B cell (primary cell): Measurements from ENCODE around the gene PLCB1. TPM values are rescaled to one million over a fixed set of nuclear protein-coding genes. Genes with fewer than 3 reads are reported as not detected.

ENCODE experiments used
- ATAC-seq: fragments of 200-7000 bp; cut with Tn5 transposase; one replicate; pipeline ENCODE4 v1.10.0; 2021; ENCODE audit warnings: low read depth, mild to moderate bottlenecking, moderate number of reproducible peaks, moderate library complexity
- CTCF ChIA-PET: fragments of 350-600 bp; sonication (Branson Sonifier 250); formaldehyde crosslinking; loops from one replicate; lab custom pipeline; 2021; ENCODE audit warnings: antibody characterized with exemption, inconsistent platforms; lab: Charles Lee
- POLR2A ChIA-PET: fragments of 350-600 bp; sonication (Branson Sonifier 250); formaldehyde crosslinking; loops from one replicate; lab custom pipeline; 2021; ENCODE audit warnings: antibody characterized with exemption; lab: Charles Lee
- DNase-seq: peaks from one replicate; pipeline ENCODE4 v3.0.0; 2013
- H2AFZ ChIP-seq: 2 replicates; pipeline ENCODE4 v1.6.1; 2012; ENCODE audit warnings: mild to moderate bottlenecking, low read depth, low read length; ENCODE audit not compliant: insufficient read depth, poor library complexity, severe bottlenecking
- H3K27ac ChIP-seq, 2 donors: 1 replicate in 1 of 2; 2 replicates in 1 of 2; pipeline ENCODE4 v1.5.1; 2012 to 2013; ENCODE audit warnings: low read length in 2 of 2, mild to moderate bottlenecking in 2 of 2, moderate library complexity in 1 of 2
- H3K27me3 ChIP-seq, 4 experiments: fragments of 200-600 bp in 1 of 4; sonication (generic) in 1 of 4; replicated peaks in 1 of 4; 1 replicate in 2 of 4; 2 replicates in 2 of 4; pipeline versions ENCODE4 v1.6.1 to v1.7.0; 2013 to 2016; ENCODE audit warnings: low read length in 3 of 4, mild to moderate bottlenecking in 2 of 4, mixed read lengths in 1 of 4, moderate library complexity in 1 of 4; ENCODE audit not compliant: insufficient read depth in 4 of 4, control insufficient read depth in 3 of 4; ENCODE audit errors: control extremely low read depth in 1 of 4
- H3K36me3 ChIP-seq, 2 experiments: replicated peaks in 1 of 2; 1 replicate in 1 of 2; 2 replicates in 1 of 2; pipeline versions ENCODE4 v1.6.1 to v1.7.1; 2013; ENCODE audit warnings: low read length in 1 of 2; ENCODE audit not compliant: insufficient read depth in 2 of 2, control insufficient read depth in 1 of 2; ENCODE audit errors: control extremely low read depth in 1 of 2, extremely low read depth in 1 of 2
- H3K4me1 ChIP-seq, 2 donors: fragments of 200-600 bp in 1 of 2; sonication (generic) in 1 of 2; 1 replicate in 1 of 2; 2 replicates in 1 of 2; pipeline versions ENCODE4 v1.5.1 to v1.6.1; 2013 to 2017; ENCODE audit warnings: low read length in 2 of 2; ENCODE audit not compliant: control insufficient read depth in 2 of 2, insufficient read depth in 2 of 2
- H3K4me2 ChIP-seq: replicated peaks from 2 replicates; pipeline ENCODE3; 2012; ENCODE audit warnings: mild to moderate bottlenecking, low read depth, low read length; ENCODE audit not compliant: poor library complexity, severe bottlenecking
- H3K4me3 ChIP-seq, 5 experiments: fragments of 200-600 bp in 1 of 5; sonication (generic) in 1 of 5; 1 replicate in 3 of 5; 2 replicates in 2 of 5; pipeline versions ENCODE4 v1.5.1 to v1.7.0; 2011 to 2016; ENCODE audit warnings: low read length in 4 of 5, mild to moderate bottlenecking in 4 of 5, low read depth in 2 of 5, control low read depth in 1 of 5, moderate library complexity in 1 of 5; ENCODE audit not compliant: insufficient read depth in 1 of 5; ENCODE audit errors: control extremely low read depth in 1 of 5, extremely low read depth in 1 of 5
- H3K79me2 ChIP-seq: fragments of 200-600 bp; sonication (generic); one replicate; pipeline ENCODE4 v1.6.0; 2016; ENCODE audit warnings: low read length; ENCODE audit not compliant: control insufficient read depth, insufficient read depth
- H3K9ac ChIP-seq: fragments of 200-600 bp; sonication (generic); 2 replicates; pipeline ENCODE4 v1.6.1; 2017; ENCODE audit warnings: mild to moderate bottlenecking, low read length, moderate library complexity
- H3K9me3 ChIP-seq, 3 donors: one replicate each; pipeline versions ENCODE4 v1.6.1 to v1.7.1; 2013; ENCODE audit warnings: low read length in 2 of 3; ENCODE audit not compliant: control insufficient read depth in 2 of 3, insufficient read depth in 1 of 3; ENCODE audit errors: control extremely low read depth in 1 of 3
- H4K20me1 ChIP-seq: 2 replicates; pipeline ENCODE4 v1.6.0; 2012; ENCODE audit warnings: mild to moderate bottlenecking, low read length; ENCODE audit not compliant: insufficient read depth, control insufficient read depth, poor library complexity, severe bottlenecking
- H3K27ac Mint-ChIP-seq: one replicate; pipeline ENCODE4 v1.8.0; 2021; ENCODE audit warnings: mixed read lengths
- H3K27me3 Mint-ChIP-seq: one replicate; pipeline ENCODE4 v1.8.0; 2021; ENCODE audit warnings: mixed read lengths
- H3K4me1 Mint-ChIP-seq: one replicate; pipeline ENCODE4 v1.8.0; 2021; ENCODE audit warnings: mixed read lengths
- H3K4me3 Mint-ChIP-seq: one replicate; pipeline ENCODE4 v1.8.0; 2021; ENCODE audit warnings: mixed read lengths
- H3K9me3 Mint-ChIP-seq: one replicate; pipeline ENCODE4 v1.8.0; 2022; ENCODE audit warnings: mixed read lengths; ENCODE audit not compliant: insufficient read depth
- EZH2 ChIP-seq: IDR thresholded peaks from 2 replicates; pipeline ENCODE4 v1.6.1; 2012; ENCODE audit warnings: borderline replicate concordance, low read depth, mild to moderate bottlenecking, moderate library complexity, low read length; ENCODE audit not compliant: insufficient read depth, poor library complexity, severe bottlenecking
- WGBS: methylation state at CpG from one replicate; pipeline ENCODE4 v1.1.5; 2013; ENCODE audit warnings: missing lambda C conversion rate; ENCODE audit not compliant: insufficient coverage; 5-methylcytosine and 5-hydroxymethylcytosine counted together
- intact Hi-C: fragments of 100-400 bp; cut with micrococcal nuclease; formaldehyde crosslinking; loops from one replicate; pipeline ENCODE4 v1.10.0; 2022
- polyA plus RNA-seq: library from polyadenylated mRNA; depleted of rRNA; stranded (reverse); fragments of >200 nt; gene quantifications from 2 replicates; pipeline ENCODE4 v1.2.3, GENCODE V29; 2012
- total RNA-seq, 2 donors: library from RNA; stranded (reverse); fragments of 120-200 nt in 1 of 2; gene quantifications; 1 replicate in 1 of 2; 2 replicates in 1 of 2; pipeline versions ENCODE4 v1.2.3 to v1.2.4, GENCODE V29; 2013 to 2022
- TF ChIP-seq, protein P1 (sequence below): fragments of 200-600 bp; IDR thresholded peaks from one replicate; pipeline ENCODE4 v1.8.0; 2022; ENCODE audit warnings: antibody characterized with exemption, mild to moderate bottlenecking

PLCB1 gene
- total and polyA plus RNA-seq, 2 donors (not counting 1 experiment from before 2014, with no cell fraction given), result 0.18 to 0.47 TPM

GRCh38 chr20:8874437-8874836 lies 742.4 kb downstream of the PLCB1 start:
- no peaks in the 10 kb centered on the region for H3K9me3 ChIP-seq
- intact Hi-C loops, result no loop called here
- POLR2A ChIA-PET, result no interaction called here
- ATAC-seq (no peak), DNase-seq (no peak)
- CTCF ChIA-PET, result no interaction called here
- H2AFZ ChIP-seq, result no peak overlapping the region
- Mint-ChIP-seq H3K4me1 (no peaks in the 10 kb centered on the region), H3K4me3 (no peak overlapping the region), H3K9me3 (no peaks in the 10 kb centered on the region), H3K27me3 (no peaks in the 10 kb centered on the region), H3K27ac (no peak overlapping the region)
- no peak overlapping the region for H3K9ac ChIP-seq
- H4K20me1 ChIP-seq, result no peaks in the 10 kb centered on the region
- H3K36me3 ChIP-seq, result no peaks in the 10 kb centered on the region
- no peaks in the 10 kb centered on the region for H3K79me2 ChIP-seq
- TF ChIP-seq, protein P1, sequence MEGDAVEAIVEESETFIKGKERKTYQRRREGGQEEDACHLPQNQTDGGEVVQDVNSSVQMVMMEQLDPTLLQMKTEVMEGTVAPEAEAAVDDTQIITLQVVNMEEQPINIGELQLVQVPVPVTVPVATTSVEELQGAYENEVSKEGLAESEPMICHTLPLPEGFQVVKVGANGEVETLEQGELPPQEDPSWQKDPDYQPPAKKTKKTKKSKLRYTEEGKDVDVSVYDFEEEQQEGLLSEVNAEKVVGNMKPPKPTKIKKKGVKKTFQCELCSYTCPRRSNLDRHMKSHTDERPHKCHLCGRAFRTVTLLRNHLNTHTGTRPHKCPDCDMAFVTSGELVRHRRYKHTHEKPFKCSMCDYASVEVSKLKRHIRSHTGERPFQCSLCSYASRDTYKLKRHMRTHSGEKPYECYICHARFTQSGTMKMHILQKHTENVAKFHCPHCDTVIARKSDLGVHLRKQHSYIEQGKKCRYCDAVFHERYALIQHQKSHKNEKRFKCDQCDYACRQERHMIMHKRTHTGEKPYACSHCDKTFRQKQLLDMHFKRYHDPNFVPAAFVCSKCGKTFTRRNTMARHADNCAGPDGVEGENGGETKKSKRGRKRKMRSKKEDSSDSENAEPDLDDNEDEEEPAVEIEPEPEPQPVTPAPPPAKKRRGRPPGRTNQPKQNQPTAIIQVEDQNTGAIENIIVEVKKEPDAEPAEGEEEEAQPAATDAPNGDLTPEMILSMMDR, result no peak
- TF ChIP-seq EZH2, result no peak
- no peak overlapping the region for H3K4me2 ChIP-seq
- H3K27ac ChIP-seq, result no peak overlapping the region
- H3K27me3 ChIP-seq, result no peaks in the 10 kb centered on the region
- WGBS, result no CpG with 5 or more reads among the region's 1 CpG
- no peak overlapping the region for H3K4me3 ChIP-seq
- H3K4me1 ChIP-seq, result no peaks in the 10 kb centered on the region

DNA sequence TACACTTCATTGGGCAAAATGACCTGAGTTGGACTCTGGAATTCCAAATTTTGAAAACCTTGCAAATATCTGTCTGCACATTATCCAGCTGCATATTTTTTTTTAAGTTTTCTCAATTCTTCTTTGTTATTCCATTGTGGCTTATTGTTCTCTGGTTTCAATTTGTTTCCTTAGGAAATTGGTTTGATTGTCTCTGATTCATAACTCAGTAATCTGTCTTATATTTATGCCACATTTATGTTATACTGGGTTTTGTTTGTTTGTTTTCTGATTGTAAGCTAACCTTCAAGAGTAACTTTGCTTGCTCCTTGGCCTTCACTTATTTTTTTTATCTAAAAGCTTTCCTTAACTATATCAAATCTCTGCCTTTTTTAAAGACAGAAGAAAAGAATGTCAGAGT lies 743.5 kb downstream of the PLCB1 start:
- Histone ChIP-seq H3K36me3 (no peaks in the 10 kb centered on the region), H2AFZ (no peak overlapping the region), H4K20me1 (no peaks in the 10 kb centered on the region), H3K9me3 (no peaks in the 10 kb centered on the region), H3K27me3 (no peaks in the 10 kb centered on the region), H3K4me1 (no peaks in the 10 kb centered on the region), H3K9ac (no peak overlapping the region), H3K79me2 (no peaks in the 10 kb centered on the region), H3K4me2 (no peak overlapping the region), H3K4me3 (no peak overlapping the region), H3K27ac (no peak overlapping the region)
- no peak for TF ChIP-seq EZH2
- TF ChIP-seq, protein P1, result no peak
- no peak for DNase-seq
- no peak for ATAC-seq
- H3K9me3 Mint-ChIP-seq, result no peaks in the 10 kb centered on the region
- no peak overlapping the region for H3K4me3 Mint-ChIP-seq
- POLR2A ChIA-PET, result no interaction called here
- H3K27ac Mint-ChIP-seq, result no peak overlapping the region
- intact Hi-C loops, result no loop called here
- CTCF ChIA-PET, result no interaction called here
- H3K4me1 Mint-ChIP-seq, result no peaks in the 10 kb centered on the region
- no peaks in the 10 kb centered on the region for H3K27me3 Mint-ChIP-seq
